K562 (cell line): ENCODE results near the gene ACBD3. TPM values are rescaled to one million over a fixed set of nuclear protein-coding genes. Genes with fewer than 3 reads are reported as not detected.

Experiments
- CEBPG ChIP-seq, 3 experiments: fragments of 200-800 bp in 1 of 3; sonication (Bioruptor generic) in 1 of 3; sonication (generic) in 1 of 3; formaldehyde crosslinking in 1 of 3; IDR thresholded peaks in 2 of 3; conservative IDR thresholded peaks in 1 of 3; 2 replicates each; pipeline versions ENCODE4 v1.6.1 to v1.8.0; 2016 to 2022; ENCODE audit warnings: missing compliant biosample characterization in 2 of 3, missing genetic modification characterization in 2 of 3, mild to moderate bottlenecking in 1 of 3, missing genetic modification reagents in 1 of 3
- TAF9B ChIP-seq: fragments of 450-650 bp; IDR thresholded peaks from 2 replicates; pipeline ENCODE4 v1.6.1; 2018; ENCODE audit warnings: mild to moderate bottlenecking; ENCODE audit not compliant: partially characterized antibody
- ZNF124 ChIP-seq: sonication (generic); formaldehyde crosslinking; IDR thresholded peaks from 2 replicates; pipeline ENCODE4 v1.8.1; 2022; ENCODE audit warnings: missing genetic modification reagents
- polyA plus RNA-seq, 8 experiments: library from polyadenylated mRNA; depleted of rRNA in 4 of 8; stranded (reverse) in 5 of 8; unstranded in 3 of 8; fragments of >200 nt; fragmentation: Nextera tagmentation in 2 of 8; fragmentation: Illumina TruSeq in 1 of 8; extraction: Ambion mirVana in 2 of 8; extraction: Trizol in 1 of 8; gene quantifications; 2 replicates each; pipeline versions ENCODE4 v1.2.1 to v1.2.3, GENCODE V29; 2011 to 2014; ENCODE audit warnings: inconsistent platforms in 1 of 8, missing spikeins in 1 of 8
- total RNA-seq, 7 experiments: library from RNA; depleted of rRNA in 6 of 7; stranded (reverse); fragments of >200 nt in 6 of 7; fragmentation: Illumina TruSeq in 2 of 7; extraction: Trizol in 2 of 7; gene quantifications; 2 replicates each; pipeline versions ENCODE4 v1.2.1 to v1.2.3, GENCODE V29; 2011 to 2021; ENCODE audit warnings: low replicate concordance in 1 of 7
- TF ChIP-seq, protein P1 (sequence below), 2 experiments: fragments of 450-650 bp; IDR thresholded peaks; 2 replicates each; pipeline ENCODE4 v1.6.1; 2016; ENCODE audit warnings: mild to moderate bottlenecking in 2 of 2, borderline replicate concordance in 1 of 2, low read depth in 1 of 2, moderate library complexity in 1 of 2
- TF ChIP-seq, protein P2 (sequence below): sonication (generic); formaldehyde crosslinking; IDR thresholded peaks from 2 replicates; pipeline ENCODE4 v1.8.0; 2022; ENCODE audit warnings: mild to moderate bottlenecking, missing genetic modification reagents
- TF ChIP-seq, protein P3 (sequence below): fragments of 450-650 bp; IDR thresholded peaks from 2 replicates; pipeline ENCODE4 v1.7.1; 2018; ENCODE audit warnings: mild to moderate bottlenecking, low read depth; ENCODE audit not compliant: partially characterized antibody
- TF ChIP-seq, protein P4 (sequence below): sonication (generic); formaldehyde crosslinking; IDR thresholded peaks from 2 replicates; pipeline ENCODE4 v1.8.0; 2022; ENCODE audit warnings: mild to moderate bottlenecking, missing genetic modification reagents

Gene ACBD3
- total and polyA plus RNA-seq, 9 of the 15 experiments (the other 6 are each of a cell fraction or from before 2014, with no cell fraction given) = 11.1 to 36.7 (median 26.9) TPM

GRCh38 chr1:226111098-226111882 is 75.3 kb downstream of the ACBD3 start (continued):
- TF ChIP-seq, protein P1, sequence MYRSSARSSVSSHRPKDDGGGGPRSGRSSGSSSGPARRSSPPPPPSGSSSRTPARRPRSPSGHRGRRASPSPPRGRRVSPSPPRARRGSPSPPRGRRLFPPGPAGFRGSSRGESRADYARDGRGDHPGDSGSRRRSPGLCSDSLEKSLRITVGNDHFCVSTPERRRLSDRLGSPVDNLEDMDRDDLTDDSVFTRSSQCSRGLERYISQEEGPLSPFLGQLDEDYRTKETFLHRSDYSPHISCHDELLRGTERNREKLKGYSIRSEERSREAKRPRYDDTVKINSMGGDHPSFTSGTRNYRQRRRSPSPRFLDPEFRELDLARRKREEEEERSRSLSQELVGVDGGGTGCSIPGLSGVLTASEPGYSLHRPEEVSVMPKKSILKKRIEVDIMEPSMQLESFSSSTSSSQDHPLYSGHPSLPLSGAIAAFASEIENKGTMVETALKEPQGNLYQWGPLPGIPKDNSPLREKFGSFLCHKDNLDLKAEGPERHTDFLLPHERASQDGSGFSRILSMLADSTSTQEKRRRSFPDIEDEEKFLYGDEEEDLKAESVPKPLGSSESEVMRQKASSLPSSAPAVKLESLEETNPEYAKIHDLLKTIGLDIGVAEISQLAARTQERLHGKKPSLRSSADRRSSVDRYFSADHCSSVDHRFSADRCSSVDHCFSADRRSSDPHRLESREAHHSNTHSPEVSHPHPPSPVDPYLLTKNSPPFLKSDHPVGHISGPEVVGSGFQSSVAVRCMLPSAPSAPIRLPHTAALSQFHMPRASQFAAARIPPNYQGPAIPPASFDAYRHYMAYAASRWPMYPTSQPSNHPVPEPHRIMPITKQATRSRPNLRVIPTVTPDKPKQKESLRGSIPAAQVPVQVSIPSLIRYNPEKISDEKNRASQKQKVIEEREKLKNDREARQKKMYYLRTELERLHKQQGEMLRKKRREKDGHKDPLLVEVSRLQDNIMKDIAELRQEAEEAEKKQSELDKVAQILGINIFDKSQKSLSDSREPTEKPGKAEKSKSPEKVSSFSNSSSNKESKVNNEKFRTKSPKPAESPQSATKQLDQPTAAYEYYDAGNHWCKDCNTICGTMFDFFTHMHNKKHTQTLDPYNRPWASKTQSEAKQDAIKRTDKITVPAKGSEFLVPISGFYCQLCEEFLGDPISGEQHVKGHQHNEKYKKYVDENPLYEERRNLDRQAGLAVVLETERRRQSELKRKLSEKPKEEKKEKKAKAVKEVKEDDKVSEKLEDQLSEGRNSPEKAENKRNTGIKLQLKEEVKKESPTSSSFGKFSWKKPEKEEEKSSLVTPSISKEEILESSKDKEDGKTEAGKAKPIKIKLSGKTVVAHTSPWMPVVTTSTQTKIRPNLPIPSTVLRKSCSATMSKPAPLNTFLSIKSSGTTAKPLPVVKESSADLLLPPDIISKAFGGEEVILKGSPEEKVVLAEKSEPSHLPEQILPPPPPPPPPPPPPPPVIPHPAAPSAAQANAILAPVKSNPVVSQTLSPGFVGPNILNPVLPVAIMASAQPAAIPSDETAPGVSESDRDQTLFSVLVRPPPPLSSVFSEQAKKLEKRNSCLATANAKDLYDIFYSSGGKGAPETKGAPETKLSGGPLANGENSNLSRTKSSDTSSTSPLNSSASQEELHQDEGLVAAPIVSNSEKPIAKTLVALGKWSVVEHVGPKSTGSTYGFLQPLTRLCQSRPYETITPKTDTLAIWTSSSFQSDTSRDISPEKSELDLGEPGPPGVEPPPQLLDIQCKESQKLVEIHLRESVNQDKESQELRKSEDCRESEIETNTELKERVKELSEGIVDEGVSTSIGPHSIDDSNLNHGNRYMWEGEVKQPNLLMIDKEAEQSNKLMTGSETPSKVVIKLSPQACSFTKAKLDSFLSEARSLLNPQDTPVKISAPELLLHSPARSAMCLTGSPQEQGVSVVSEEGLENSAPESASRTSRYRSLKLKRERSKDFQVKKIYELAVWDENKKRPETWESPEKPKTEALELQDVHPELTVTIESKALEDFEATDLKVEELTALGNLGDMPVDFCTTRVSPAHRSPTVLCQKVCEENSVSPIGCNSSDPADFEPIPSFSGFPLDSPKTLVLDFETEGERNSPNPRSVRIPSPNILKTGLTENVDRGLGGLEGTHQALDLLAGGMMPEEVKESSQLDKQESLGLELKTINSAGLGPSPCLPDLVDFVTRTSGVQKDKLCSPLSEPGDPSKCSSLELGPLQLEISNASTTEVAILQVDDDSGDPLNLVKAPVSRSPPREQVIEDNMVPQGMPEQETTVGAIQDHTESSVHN (IDR thresholded peaks at IDR 0.05; ENCODE audit: borderline replicate concordance in 1 of 2, low read depth in 1 of 2) = 0 out of 4 replicates have a peak, but pooled peaks of 1 of the 2 experiments have one; percentile 55
- no peak for TF ChIP-seq TAF9B
- TF ChIP-seq, protein P2, sequence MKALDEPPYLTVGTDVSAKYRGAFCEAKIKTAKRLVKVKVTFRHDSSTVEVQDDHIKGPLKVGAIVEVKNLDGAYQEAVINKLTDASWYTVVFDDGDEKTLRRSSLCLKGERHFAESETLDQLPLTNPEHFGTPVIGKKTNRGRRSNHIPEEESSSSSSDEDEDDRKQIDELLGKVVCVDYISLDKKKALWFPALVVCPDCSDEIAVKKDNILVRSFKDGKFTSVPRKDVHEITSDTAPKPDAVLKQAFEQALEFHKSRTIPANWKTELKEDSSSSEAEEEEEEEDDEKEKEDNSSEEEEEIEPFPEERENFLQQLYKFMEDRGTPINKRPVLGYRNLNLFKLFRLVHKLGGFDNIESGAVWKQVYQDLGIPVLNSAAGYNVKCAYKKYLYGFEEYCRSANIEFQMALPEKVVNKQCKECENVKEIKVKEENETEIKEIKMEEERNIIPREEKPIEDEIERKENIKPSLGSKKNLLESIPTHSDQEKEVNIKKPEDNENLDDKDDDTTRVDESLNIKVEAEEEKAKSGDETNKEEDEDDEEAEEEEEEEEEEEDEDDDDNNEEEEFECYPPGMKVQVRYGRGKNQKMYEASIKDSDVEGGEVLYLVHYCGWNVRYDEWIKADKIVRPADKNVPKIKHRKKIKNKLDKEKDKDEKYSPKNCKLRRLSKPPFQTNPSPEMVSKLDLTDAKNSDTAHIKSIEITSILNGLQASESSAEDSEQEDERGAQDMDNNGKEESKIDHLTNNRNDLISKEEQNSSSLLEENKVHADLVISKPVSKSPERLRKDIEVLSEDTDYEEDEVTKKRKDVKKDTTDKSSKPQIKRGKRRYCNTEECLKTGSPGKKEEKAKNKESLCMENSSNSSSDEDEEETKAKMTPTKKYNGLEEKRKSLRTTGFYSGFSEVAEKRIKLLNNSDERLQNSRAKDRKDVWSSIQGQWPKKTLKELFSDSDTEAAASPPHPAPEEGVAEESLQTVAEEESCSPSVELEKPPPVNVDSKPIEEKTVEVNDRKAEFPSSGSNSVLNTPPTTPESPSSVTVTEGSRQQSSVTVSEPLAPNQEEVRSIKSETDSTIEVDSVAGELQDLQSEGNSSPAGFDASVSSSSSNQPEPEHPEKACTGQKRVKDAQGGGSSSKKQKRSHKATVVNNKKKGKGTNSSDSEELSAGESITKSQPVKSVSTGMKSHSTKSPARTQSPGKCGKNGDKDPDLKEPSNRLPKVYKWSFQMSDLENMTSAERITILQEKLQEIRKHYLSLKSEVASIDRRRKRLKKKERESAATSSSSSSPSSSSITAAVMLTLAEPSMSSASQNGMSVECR (CRISPR knock-in tag) = no peak
- TF ChIP-seq ZNF124 = no peak
- TF ChIP-seq, protein P3, sequence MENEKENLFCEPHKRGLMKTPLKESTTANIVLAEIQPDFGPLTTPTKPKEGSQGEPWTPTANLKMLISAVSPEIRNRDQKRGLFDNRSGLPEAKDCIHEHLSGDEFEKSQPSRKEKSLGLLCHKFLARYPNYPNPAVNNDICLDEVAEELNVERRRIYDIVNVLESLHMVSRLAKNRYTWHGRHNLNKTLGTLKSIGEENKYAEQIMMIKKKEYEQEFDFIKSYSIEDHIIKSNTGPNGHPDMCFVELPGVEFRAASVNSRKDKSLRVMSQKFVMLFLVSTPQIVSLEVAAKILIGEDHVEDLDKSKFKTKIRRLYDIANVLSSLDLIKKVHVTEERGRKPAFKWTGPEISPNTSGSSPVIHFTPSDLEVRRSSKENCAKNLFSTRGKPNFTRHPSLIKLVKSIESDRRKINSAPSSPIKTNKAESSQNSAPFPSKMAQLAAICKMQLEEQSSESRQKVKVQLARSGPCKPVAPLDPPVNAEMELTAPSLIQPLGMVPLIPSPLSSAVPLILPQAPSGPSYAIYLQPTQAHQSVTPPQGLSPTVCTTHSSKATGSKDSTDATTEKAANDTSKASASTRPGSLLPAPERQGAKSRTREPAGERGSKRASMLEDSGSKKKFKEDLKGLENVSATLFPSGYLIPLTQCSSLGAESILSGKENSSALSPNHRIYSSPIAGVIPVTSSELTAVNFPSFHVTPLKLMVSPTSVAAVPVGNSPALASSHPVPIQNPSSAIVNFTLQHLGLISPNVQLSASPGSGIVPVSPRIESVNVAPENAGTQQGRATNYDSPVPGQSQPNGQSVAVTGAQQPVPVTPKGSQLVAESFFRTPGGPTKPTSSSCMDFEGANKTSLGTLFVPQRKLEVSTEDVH = peak; percentile 50
- TF ChIP-seq, protein P4, sequence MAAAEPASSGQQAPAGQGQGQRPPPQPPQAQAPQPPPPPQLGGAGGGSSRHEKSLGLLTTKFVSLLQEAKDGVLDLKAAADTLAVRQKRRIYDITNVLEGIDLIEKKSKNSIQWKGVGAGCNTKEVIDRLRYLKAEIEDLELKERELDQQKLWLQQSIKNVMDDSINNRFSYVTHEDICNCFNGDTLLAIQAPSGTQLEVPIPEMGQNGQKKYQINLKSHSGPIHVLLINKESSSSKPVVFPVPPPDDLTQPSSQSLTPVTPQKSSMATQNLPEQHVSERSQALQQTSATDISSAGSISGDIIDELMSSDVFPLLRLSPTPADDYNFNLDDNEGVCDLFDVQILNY (CRISPR knock-in tag) = no peak
- no peak for TF ChIP-seq CEBPG (CRISPR knock-in tag; IDR thresholded peaks at IDR 0.05)
- no peak for TF ChIP-seq CEBPG (tag; conservative IDR thresholded peaks at IDR 0.05 in 1 of 2, IDR thresholded peaks at IDR 0.05 in 1 of 2)
